GM20431 (cell line): ENCODE measurements around the gene USP20.
"Not testable (repeated sequence)": the region's sequence is repeated elsewhere in the genome, so short reads cannot be mapped to it uniquely, and the experiment has no call there.

Source experiments
- in situ Hi-C: fragments of 300-500 bp; cut with MseI, MboI; formaldehyde crosslinking; loops from one replicate; pipeline ENCODE4 v1.15.0; 2020; ENCODE audit warnings: low sequenced_read_pairs; ENCODE audit not compliant: unreplicated experiment

USP20 gene

DNA sequence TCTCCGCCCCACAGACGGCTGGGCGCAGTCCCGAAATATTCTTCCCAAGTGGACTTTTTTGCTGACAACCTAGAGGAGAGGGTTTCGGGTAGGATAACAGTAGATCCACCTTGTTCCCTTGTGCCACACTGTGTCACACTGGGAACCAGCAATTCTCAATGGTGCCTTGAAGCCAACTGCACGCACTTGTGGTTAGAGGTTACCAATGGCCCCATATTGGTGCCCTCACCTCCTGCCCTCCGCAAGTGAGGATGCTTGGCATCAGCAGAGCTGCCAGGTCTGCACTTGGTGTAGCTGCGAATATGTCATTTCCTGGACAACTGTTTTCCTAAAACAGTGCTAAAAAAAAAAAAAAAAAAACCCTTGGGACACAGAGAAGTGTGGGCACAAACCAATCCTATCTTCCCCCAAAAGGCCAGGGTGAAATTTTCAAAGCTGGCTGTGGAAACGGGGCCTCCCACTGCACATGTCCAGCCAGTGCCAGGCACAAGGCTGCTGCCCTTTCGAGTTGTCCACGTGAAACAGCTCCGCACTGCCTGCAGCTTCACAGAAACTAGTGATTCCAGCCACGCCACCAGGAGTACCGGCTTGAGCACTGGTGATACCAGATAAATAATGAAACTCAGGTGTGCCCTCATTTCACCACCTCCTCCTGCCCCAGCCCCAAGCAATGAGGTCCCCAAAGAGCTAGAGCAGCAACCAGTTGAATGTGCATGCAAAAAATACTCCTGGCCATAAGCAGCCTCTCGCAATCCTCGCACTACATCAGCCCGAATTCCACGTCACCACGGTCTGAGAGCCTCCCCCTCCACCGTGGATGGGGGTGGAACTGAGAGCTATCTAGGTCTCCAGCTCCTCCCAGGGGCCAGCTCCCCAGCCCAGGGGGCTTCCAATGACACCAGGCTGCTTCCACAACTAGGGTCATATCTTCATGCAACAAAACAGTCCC is 51.2 kb downstream of the USP20 start:
- in situ Hi-C loops: no loop called here

DNA sequence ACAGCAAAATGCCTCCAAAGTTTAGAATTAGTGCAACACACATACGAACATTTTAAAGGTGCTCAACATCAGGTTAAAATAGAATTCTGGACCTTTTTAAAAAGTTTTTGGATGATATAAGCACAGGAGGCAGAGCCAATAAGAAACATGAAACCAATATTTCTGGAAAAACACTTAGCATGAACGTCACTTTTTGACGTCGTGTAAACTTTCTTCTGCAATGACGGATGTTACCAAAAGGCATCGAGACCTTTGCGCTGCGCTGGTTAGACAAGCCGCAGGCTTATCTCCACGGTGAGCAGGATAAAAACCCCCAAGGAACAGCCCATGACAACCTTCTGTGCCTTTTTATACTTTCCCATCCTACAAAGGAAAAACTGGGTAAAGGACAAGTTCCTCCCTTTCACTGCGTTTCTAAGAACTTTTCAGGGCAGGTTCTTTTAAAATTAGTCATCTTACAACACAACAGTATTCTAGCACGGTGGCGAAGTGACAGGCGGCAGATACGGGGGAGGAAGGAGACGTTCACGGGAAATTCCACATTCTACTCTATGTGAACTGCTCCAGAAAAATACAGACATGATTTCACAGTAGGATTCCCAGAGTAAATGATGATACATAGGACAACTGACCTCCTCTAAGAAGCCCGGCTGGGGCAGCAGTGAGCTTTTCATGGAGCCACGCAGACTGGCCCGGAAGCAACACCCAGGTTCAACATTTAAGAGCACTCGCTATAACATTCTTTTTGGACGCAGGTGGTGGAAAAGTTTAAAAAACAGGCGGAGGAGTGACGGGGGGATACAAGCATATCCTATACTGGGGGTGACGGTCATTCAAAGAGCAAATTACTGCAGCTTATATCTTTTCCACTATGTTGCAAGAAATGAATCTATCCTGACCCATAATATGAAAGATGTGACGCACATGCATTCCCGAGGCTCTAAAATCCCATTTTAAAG is 52.4 kb downstream of the USP20 start:
- in situ Hi-C loops: no loop called here

DNA sequence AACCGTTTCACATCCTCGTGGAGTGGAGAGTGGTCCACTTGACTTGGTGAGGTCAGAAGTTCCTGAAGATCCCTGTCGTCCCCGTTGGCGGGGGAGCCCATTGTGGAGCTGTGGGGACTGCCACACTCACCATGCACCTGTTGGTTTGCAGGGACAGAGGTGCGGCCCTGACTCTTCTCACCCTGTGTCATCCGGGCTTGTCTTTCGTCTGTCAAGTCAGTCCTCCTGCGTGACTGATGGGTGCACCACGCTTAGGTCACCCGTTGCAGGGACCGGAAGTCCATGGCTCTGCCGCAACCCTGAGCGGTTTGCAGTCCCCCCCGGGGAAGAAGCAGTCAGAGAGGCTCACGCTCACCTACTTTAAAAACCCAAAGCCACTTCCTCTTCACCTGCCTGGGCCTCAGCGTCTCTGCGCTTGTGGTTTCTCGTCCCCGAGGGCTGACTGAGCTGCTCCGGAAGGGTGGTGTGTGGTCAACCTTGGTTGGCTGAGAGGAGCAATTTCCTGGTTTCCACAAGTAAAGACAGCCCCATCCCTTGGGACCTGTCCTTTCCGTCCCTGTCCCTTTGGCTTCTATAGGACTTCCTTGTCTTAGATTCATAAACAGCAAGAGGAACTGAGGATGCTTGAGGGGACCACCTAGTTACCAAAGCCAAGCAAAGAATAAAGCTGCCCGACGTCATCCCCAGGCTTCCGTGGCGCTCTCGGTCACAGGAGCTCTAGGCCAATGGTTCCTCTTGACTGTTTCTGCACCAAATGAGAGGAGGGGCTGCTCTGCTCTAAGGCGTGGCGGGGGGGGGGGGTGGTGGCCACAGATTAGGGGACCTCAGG is 53.2 kb downstream of the USP20 start:
- in situ Hi-C loops: no loop called here

DNA sequence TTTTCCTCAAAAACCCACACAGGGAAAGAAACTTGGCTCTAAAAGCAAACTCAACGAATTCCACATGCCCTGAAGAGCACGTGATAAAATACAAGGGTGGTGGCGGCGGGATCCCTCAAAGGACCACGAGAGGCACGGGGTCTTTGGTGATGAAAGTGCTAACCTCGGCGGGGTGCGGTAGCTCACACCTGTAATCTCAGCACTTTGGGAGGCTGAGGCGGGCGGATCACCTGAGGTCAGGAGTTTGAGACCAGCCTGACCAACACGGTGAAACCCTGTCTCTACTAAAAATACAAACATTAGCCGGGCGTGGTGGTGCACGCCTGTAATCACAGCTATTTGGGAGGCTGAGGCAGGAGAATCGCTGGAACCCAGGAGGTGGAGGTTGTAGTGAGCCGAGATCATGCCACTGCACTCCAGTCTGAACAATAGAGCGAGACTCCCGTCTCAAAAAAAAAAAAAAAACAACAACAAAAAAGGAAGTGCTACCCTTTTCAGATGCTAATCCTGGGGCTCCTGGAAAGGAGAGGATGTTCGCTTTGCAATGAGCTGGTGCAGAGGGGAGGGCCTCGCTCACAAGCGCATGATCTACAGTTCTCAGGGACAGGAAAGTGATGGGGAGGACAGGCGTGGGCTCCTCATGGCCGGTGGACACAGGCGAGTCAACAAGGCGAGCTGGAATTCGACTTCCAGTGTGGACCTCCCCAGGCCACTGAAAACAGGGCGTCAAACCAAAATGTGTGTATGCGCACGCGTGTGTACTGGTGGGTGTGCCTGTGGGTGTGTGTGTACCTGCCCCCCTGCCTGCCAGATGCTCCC is 54.1 kb downstream of the USP20 start:
- in situ Hi-C loops: no loop called here

DNA sequence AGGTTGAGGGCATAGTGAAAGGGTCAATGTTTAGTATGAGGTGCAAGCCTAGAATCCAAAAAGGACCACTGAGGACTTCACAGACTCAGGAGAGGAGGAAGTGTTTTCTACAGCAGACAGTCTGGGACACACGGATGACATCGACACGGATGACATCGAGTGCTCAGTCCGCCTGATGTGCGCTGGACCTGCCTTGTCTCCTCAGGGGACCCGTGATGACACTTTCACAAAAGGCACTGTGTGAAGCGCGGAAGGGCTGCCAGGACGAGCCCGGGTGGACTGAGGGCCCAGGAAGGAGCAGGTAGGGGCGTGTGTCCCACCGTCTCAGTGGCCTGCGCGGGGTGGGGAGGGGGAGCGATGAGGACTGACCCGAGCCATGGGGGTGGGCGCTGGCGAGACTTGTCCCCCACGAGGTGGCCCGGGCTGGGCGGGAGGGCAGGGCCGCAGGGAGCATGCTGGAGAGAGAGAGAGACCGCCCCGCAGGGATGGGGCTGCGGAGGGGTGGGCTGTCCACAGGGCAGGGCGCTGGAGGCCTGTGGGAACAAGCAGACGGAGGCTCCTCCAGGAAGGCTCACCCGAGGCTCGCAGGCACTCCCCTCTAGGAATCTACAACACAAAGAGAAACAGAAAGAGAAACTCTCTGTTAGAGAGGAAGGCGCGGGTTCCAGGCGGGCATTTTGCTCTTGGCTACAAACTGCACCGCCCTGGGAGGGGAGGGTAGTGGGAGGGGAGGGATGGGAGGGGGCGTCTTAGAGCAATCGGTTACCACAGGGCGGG is 54.9 kb downstream of the USP20 start:
- in situ Hi-C loops: no loop called here

DNA sequence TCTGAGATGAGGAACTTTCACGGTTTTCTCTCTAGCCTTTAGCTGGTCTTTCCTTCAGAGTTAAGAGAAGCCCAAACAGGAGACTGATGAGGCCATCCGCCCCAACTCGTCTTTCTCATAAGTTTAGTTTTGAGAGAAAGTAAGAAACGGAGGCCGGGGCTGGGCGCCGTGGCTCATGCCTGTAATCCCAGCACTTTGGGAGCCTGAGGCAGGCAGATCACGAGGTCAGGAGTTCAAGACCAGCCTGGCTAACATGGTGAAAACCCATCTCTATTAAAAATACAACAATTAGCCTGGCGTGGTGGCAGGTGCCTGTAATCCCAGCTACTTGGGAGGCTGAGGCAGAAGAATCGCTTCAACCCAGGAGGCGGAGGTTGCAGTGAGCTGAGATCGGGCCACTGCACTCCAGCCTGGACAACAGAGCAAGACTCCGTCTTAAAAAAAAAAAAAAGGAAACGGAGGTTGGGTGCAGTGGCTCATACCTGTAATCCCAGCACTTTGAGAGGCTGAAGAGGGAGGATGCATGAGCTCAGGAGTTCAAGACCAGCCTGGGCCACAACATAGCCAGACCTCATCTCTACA is 55.6 kb downstream of the USP20 start:
- in situ Hi-C loops: not testable (repeated sequence)

DNA sequence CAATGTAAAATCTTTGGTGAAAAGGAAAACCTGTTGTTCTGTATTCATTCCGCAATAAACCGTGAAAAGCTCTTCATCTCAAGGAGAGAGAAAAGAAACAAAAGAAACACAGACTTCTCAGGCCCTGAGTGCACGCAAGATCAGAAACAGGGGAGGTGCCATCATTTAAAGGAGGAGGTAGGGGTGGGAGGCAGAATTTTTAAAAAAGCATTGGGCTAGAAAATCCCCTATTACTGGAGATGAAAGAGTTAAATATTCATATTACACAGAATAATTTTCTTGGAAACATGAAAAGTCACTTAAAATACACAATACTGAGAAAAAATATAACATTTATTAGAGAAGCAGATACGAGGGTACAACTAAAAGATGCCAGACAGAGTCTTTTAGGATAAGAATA is 56.3 kb downstream of the USP20 start:
- in situ Hi-C loops: no loop called here

DNA sequence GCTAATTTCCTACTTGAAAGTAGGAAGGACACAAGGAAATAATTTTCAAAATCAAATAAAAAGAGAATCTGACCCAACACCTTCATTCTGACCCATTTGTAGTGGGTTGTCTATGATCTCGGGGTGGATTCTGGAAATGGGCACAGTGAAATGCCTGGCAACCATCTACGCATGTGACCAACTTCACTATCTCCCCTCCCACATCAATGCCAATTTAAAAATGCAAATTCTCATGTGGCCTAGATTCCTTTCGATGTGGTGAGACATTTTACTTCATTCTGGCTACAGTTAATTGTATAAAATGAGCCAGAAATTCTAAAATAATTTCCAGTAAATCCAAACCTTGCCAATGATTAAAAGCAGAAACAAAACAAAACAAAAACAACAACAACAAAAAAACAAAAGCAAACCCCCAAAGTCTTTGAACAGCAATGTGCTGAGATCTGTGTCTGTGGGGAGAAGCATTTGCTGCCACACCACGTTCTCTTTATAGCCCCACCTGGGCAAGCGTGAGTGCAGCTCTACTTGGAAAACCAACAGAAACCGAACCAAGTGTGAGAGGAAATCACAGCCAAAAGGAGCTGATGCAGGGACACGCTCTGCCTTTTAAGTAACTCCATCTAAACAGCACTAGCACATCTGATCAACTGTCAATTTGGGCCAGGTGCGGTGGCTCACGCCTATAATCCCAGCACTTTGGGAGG is 59.0 kb downstream of the USP20 start:
- in situ Hi-C loops: no loop called here

DNA sequence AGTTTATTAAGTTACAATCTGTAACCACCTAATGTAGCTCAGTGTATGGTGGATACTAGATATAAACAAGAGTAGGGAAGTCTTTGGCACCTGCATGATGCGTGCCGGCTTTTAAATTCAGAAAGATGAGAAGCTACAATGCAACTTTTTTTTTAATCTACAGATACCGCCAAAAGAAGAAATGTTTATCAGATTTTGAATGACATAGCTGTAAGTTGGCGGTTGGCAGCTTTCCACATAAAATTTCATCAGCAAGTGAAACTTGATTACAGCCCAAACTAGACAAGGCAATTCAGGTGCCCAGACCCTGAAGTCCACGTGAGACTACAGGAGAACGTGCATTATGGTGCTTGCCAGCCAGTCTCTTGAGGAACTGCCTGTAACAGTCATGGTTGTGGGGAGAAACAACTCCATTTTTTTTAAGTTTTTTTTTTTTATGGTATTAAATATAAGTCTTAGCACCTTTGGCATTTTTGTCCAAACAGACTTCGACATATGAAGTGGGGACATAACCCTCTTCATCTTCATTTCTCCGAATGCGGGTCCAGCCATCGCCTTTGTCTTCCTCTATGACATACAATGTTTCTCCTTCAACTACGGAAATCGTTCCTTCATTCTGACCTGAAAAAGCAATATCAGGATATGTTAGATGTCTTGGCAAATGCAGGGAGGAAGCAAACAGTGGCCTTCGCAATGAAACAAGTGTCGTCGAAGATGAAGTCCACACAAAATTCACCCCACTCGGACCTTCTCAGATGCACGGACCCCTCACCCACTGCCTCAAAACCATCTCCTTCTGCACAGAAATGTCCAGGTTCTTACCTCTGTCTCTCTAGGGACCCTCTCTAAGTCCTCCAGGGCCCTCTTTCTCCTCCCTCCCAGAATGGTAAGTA is 60.4 kb downstream of the USP20 start:
- in situ Hi-C loops: no loop called here

DNA sequence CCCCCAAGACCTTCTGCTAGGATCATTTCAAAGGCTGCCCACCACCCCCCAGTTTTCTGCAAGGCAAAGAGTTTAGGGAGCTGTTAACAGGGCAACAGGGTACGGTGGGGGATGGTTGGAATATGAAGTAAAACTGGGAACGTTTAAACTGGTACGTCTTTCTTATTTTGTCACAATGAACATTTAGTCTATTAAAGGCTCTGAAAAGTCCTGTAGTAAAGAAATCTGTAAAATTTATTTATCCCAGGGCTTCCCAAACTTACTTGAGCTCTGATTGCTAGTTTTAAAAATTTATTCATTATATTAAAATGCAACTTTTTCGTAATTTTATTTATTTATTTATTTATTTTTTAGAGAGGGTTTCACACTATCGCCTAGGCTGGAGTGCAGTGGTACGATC is 62.0 kb downstream of the USP20 start:
- in situ Hi-C loops: no loop called here

DNA sequence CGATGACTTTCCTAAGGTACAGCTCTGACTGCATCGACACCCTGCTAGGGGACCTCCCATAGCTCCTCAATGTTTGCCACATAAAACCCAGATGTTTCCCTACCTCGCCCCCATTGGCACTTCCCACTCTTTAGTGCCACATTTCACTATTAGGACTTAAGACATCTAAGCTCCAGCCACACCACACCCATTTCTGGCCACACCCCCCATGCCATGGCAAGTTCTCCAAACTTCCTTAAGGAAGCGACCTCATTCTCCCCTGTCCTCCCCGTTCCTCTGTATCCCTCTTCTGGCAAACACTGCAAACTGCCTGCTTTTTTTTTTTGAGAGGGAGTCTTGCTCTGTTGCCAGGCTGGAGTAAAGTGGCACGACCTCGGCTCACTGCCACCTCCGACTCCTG is 62.9 kb downstream of the USP20 start:
- in situ Hi-C loops: no loop called here

DNA sequence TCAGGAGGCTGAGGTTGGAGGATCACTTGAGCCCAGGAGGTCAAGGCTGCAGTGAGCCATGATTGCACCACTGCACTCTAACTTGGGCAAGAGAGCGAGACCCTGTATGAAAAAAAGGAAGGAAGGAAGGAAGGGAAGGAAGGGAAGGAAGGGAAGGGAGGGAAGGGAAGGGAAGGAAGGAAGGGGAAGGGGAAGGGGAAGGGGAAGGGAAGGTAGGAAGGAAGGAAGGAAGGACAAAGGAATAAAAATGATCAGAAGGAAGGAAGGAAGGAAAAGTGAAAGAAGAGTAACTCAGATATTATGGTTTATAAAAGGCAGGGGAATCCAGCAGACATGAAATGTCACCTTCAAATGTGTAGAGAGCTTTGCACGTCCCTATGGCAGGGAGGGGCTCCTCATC is 64.4 kb downstream of the USP20 start:
- in situ Hi-C loops: no loop called here

DNA sequence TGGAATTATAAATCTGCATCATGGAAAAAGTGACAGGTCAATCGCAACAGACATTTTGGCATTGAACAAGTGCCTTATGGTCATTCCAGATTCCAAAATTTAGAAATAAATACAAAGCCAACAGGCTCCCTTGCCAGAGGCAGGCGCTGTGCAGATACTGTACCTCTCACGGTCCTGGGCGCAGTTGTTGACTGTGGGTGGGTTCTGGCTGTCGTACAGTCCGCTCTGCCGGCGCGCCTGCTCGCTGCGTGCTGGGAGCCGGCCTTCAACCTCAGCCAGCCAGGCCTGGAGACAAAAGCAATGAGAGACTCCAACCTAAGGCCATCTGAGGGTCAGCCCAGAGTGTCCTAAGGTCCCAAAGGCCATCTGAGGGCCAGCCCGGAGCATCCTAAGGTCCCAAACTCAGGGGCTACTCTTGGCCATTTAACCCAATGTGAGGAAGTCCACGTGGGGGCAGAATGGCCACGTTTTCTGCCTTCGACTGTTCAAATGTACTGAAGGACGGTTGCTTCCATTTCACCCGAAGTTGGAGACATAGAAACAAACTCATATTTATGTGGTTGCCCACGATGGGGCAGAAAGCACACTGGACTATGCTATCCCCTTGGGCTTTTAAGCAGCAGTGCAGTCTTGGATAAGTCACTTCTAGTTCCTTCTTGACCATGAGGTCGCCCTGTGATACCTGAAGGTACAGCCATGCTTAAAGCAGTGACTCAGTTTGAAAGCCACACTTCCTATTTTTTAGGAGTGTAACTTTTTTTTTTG is 65.2 kb downstream of the USP20 start:
- in situ Hi-C loops: no loop called here

DNA sequence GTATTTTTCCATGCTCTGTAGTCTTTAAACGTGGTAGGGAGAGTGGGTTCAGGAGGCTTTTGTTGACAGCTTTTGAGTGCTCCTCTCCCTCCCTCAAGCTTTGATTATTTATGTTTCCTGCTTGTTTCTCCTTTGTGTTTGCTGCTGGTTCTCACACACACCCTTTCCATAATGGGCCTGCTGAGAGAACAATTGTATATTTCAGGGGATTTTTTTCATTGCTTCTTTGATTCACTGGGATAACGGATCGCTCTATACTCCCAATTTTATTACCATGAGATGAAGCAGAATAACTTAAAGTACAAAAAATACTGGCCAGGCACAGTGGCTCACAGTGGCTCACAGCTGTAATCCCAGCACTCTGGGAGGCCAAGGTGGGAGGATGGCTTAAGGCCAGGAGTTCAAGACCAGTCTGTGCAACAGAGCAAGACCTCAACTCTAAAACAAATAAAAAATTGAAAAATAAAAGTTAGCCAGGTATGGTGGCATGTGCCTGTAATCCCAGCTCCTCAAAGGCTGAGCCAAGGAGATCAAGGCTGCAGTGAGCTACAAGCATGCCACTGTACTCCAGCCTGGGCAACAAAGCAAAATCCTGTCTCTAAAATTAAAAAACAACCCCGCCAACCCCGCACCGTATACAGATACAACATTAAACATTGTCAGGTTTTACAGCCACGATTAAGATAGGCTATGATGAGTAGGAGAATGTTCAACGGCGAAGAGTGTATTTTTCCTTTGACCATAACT is 66.9 kb downstream of the USP20 start:
- in situ Hi-C loops: no loop called here

DNA sequence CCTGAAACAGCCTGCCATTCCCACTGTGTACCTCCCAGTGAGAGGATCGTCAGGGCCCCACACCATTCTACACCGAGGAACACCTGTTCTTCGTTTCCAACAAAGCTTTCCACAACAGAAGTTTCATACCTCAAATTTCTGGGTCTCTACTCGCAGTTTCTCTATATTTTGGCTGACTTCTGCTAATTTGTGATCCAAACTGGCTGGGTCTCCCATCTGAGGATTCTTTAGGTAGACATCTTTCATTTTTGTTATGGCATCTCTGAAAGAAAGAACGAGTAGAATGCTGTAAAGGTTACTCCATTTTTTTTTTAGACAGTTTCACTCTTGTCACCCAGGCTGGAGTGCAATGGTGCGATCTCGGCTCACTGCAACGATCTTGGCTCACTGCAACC is 67.5 kb downstream of the USP20 start:
- in situ Hi-C loops: no loop called here
